ENCODE data around the gene ZNF354C. TPM values are rescaled to one million over a fixed set of nuclear protein-coding genes. Genes with fewer than 3 reads are reported as not detected.

The ZNF354C gene
- total RNA-seq, 1 donor from 2014 or later = 29.8 TPM

GRCh38 chr5:179111267-179112207 lies 51.4 kb downstream of the ZNF354C start:
- H2AFZ ChIP-seq (replicated peaks) = no peak overlapping the region
- no peak for DNase-seq (ENCODE audit: low spot score)
- H3K27me3 ChIP-seq = no peaks in the 10 kb centered on the region
- H3K4me3 Mint-ChIP-seq = no peak overlapping the region
- H3K36me3 Mint-ChIP-seq = no peaks in the 10 kb centered on the region
- H3K9me3 Mint-ChIP-seq = peaks cover 52% of the 10 kb centered on the region
- H3K9me3 ChIP-seq (ENCODE audit: low read depth) = no peaks in the 10 kb centered on the region
- no peaks in the 10 kb centered on the region for H3K4me1 Mint-ChIP-seq
- H3K79me2 ChIP-seq (ENCODE audit: low read depth) = no peaks in the 10 kb centered on the region
- H3K27me3 Mint-ChIP-seq (ENCODE audit: insufficient read depth, low read depth) = peaks cover 6% of the 10 kb centered on the region
- H3K4me1 ChIP-seq = no peaks in the 10 kb centered on the region
- no peak overlapping the region for H3K27ac Mint-ChIP-seq
- H3K27ac ChIP-seq = no peak overlapping the region
- H3K4me3 ChIP-seq = no peak overlapping the region
- no peak overlapping the region for H3K4me2 ChIP-seq
- no peaks in the 10 kb centered on the region for H3K36me3 ChIP-seq
- TF ChIP-seq EZH2phosphoT487 (IDR thresholded peaks at IDR 0.05) (no peak), EZH2 (IDR thresholded peaks at IDR 0.05) (no peak), CTCF (IDR thresholded peaks at IDR 0.05) (no peak)
- H4K20me1 ChIP-seq (ENCODE audit: low read depth) = no peaks in the 10 kb centered on the region
- H3F3A ChIP-seq (ENCODE audit: low read depth) = no peaks in the 10 kb centered on the region
- no peak overlapping the region for H3K9ac ChIP-seq

- Histone ChIP-seq H3K27me3 (no peaks in the 10 kb centered on the region), H3K36me3 (no peaks in the 10 kb centered on the region), H3F3A (ENCODE audit: low read depth) (no peaks in the 10 kb centered on the region), H3K4me1 (no peaks in the 10 kb centered on the region), H3K4me2 (no peak overlapping the region), H3K9ac (no peak overlapping the region), H3K79me2 (ENCODE audit: low read depth) (no peaks in the 10 kb centered on the region), H4K20me1 (ENCODE audit: low read depth) (no peaks in the 10 kb centered on the region), H2AFZ (replicated peaks) (no peak overlapping the region), H3K4me3 (no peak overlapping the region), H3K9me3 (ENCODE audit: low read depth) (no peaks in the 10 kb centered on the region), H3K27ac (no peak overlapping the region)
- Mint-ChIP-seq H3K36me3 (no peaks in the 10 kb centered on the region), H3K9me3 (peaks cover 49% of the 10 kb centered on the region), H3K27me3 (ENCODE audit: insufficient read depth, low read depth) (peaks cover 6% of the 10 kb centered on the region), H3K4me3 (no peak overlapping the region), H3K27ac (no peak overlapping the region), H3K4me1 (no peaks in the 10 kb centered on the region)
- TF ChIP-seq EZH2phosphoT487 (IDR thresholded peaks at IDR 0.05) = no peak
- TF ChIP-seq CTCF (IDR thresholded peaks at IDR 0.05) = no peak
- no peak for TF ChIP-seq EZH2 (IDR thresholded peaks at IDR 0.05)
- DNase-seq (ENCODE audit: low spot score) = no peak
These were observed 52.4 kb downstream of the ZNF354C start for GRCh38 chr5:179112469-179113142.

- Histone ChIP-seq H3K4me1 (no peaks in the 10 kb centered on the region), H3K27me3 (no peaks in the 10 kb centered on the region), H3K36me3 (no peaks in the 10 kb centered on the region), H3K4me3 (no peak overlapping the region), H3K9me3 (ENCODE audit: low read depth) (no peaks in the 10 kb centered on the region), H3F3A (ENCODE audit: low read depth) (no peaks in the 10 kb centered on the region), H3K9ac (no peak overlapping the region), H2AFZ (replicated peaks) (no peak overlapping the region), H3K4me2 (no peak overlapping the region), H4K20me1 (ENCODE audit: low read depth) (no peaks in the 10 kb centered on the region), H3K27ac (no peak overlapping the region), H3K79me2 (ENCODE audit: low read depth) (no peaks in the 10 kb centered on the region)
- H3K4me3 Mint-ChIP-seq = no peak overlapping the region
- no peak overlapping the region for H3K27ac Mint-ChIP-seq
- H3K9me3 Mint-ChIP-seq = peaks cover 48% of the 10 kb centered on the region
- DNase-seq (ENCODE audit: low spot score) = no peak
- H3K4me1 Mint-ChIP-seq = no peaks in the 10 kb centered on the region
- TF ChIP-seq EZH2phosphoT487 (IDR thresholded peaks at IDR 0.05) = no peak
- TF ChIP-seq EZH2 (IDR thresholded peaks at IDR 0.05) = no peak
- no peak for TF ChIP-seq CTCF (IDR thresholded peaks at IDR 0.05)
- H3K27me3 Mint-ChIP-seq (ENCODE audit: insufficient read depth, low read depth) = peaks cover 6% of the 10 kb centered on the region
- H3K36me3 Mint-ChIP-seq = no peaks in the 10 kb centered on the region
These were observed 53.0 kb downstream of the ZNF354C start for GRCh38 chr5:179113143-179113530.

Data from neural progenitor cell (in vitro differentiated cells).